Measurements from ENCODE around the gene ABCE1.
"Not testable (repeated sequence)": the region's sequence is repeated elsewhere in the genome, so short reads cannot be mapped to it uniquely, and the experiment has no call there.

Gene ABCE1

GRCh38 chr4:145102619-145103018 lies 4.5 kb downstream of the ABCE1 start:
- DNase-seq (ENCODE audit: low spot score): no peak

DNA sequence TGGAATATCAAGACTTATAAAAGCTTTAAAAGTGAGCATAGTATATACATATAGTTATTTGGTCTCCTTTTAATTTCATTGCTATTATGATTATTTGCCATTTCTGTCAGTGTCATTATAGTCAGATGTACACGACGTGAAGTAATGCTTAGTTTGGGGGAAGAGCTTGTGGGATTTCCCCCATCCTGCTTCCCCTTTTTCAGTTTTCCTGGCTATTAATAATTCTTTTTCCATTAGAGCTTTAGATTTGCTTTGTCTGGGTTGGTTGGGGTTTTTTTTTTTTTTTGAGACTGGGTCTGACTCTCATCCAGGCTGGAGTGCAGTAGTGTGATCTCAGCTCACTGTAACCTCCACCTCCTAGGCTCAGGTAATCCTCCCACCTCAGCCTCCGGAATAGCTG lies 5.4 kb downstream of the ABCE1 start:
- no peak for DNase-seq (ENCODE audit: low spot score)

GRCh38 chr4:145107126-145107525 lies 9.0 kb downstream of the ABCE1 start:
- DNase-seq (ENCODE audit: low spot score): no peak

DNA sequence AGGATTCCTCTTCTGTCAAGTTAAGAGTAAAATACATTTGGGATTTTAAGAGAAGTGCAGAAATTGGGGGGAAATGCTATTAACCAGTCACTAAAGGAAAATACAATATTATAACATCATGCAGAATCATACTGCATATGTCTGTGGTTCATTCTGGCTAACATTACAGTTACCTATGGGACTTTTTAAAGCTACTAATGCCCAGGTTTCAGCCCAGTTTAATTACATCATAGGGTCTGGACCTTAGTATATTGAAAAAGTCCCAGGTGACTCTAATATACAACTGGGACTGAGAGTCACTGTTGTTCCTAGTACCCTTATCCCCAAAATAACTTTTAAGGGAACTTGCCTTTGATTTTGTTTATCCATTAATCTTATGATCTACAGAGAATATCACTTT lies 10.0 kb downstream of the ABCE1 start:
- DNase-seq (ENCODE audit: low spot score): no peak

GRCh38 chr4:145125396-145125795 lies 27.3 kb downstream of the ABCE1 start:
- DNase-seq (ENCODE audit: low spot score): no peak

DNA sequence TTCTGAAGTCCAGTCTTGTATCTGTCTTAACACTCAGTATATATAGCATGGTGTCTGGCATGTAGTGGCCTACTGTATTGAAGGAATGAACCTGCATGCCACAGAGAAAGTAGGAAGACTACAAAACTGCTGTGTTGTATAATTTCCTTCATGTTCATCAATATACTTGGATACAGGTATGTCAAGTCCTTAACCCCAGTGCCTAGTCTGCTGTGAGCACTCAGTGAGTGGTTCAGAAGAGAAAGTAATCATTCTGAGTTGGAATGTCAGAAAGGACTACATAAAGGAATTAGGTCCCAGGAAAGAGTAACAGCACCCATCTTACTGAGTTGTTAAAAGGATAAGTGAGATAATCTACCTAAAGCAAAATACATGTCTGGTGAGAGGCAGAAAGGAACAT lies 32.0 kb downstream of the ABCE1 start:
- DNase-seq (ENCODE audit: low spot score): no peak

- DNase-seq (ENCODE audit: low spot score): no peak
These were observed 32.8 kb downstream of the ABCE1 start for GRCh38 chr4:145130788-145131399.

DNA sequence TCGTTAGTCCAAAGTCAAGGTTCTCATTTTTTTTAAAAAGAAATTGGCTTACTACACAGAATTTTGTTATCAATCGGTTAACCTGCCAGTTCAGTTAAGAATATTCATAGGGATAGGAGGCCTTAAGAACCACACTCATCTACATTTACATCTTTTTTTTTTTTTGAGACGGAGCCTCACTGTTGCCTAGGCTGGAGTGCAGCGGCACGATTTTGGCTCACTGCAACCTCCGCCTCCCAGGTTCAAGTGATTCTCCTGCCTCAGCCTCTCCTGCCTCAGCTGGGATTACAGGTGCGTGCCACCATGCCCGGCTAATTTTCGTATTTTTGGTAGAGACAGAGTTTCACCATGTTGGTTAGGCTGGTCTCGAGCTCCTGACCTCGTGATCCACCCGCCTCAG lies 33.7 kb downstream of the ABCE1 start:
- DNase-seq (ENCODE audit: low spot score): no peak

DNA sequence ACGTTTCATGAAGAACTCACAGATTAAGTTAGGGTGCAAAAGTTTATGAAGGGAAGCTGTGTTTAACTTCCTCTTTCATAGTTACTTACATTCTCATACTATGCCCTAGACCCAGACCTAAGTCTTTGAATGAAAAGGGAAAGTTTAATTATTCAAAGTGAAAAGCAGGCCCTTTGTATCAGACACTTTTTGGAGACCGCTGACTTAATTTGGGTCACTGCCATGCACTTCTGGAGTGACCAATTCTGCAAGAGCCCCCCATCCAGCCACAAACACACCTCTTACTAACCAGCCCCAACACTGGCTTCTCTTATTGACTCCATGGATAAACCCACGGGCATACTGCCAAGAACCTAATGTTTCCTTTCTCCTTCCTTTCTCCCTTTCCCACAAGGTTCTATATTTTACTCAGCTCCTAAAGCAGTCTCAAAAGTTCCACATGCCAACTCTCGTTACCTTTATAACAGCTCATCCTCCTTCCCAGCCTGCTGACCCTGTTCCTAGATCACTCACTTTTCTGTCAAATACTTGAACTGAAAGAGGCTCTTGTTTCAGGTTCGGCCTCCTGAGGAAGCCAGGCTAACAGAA lies 34.5 kb downstream of the ABCE1 start:
- DNase-seq (ENCODE audit: low spot score): peak; percentile 27

- not testable (repeated sequence) for DNase-seq (ENCODE audit: low spot score)
These were observed 38.1 kb downstream of the ABCE1 start for GRCh38 chr4:145136219-145136618.

GRCh38 chr4:145148980-145149379 lies 50.9 kb downstream of the ABCE1 start:
- no peak for DNase-seq (ENCODE audit: low spot score)

DNA sequence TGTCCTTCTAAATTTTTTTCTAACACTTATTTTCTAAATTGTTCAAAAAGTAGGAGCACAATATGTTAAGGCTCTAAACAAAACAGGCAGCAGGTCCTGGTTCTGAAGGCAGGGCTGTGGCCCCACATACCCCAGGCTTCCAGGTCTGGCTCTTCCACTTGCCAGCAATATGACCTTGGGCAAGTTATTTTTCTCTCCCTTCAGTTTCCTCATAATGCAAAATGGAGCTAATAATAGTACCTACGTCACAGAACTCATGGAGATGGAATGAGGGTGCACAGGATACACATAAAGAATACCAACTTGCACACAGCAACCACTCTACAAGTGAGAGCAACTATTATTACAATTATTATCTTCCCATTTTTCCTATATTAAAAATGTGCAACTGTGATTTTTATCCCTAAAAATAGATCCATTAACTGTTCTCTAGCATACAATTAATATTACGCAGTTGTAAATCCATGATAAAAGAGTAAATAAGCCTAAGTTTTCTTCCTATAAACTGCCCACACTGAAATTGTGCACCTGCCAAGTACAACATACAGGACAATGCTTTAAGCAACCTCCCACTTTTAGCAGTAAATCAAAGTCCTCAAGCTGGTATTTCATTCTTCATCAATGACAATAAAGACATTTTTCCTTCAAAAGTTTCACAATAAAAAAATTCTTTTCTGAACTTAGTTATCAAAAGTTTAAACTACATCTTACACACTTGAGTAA lies 55.2 kb downstream of the ABCE1 start:
- DNase-seq (ENCODE audit: low spot score): no peak

- DNase-seq (ENCODE audit: low spot score): no peak
These were observed 55.8 kb downstream of the ABCE1 start for GRCh38 chr4:145153904-145154298.

- DNase-seq (ENCODE audit: low spot score): no peak
These were observed 56.5 kb downstream of the ABCE1 start for GRCh38 chr4:145154573-145154972.

GRCh38 chr4:145155268-145155870 lies 57.3 kb downstream of the ABCE1 start:
- DNase-seq (ENCODE audit: low spot score): no peak

DNA sequence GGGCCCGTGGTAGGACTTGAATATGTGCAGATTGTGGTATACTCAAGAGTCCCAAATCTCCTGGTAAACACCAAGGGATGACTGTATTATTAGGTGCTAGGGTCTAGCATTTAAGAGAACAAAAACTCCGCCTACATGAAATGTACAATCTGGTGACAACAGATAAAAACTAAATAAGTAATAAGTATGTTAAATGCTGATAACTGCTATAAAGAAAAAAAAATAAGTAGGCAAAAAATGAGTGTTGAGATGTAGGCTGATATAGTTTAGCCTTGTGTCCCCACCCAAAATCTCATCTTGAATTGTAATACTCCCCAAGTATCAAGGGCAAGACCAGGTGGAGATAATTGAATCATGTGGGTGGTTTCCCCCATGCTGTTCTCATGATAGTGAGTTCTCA lies 58.9 kb downstream of the ABCE1 start:
- DNase-seq (ENCODE audit: low spot score): no peak

GRCh38 chr4:145161549-145161948 lies 63.4 kb downstream of the ABCE1 start:
- no peak for DNase-seq (ENCODE audit: low spot score)

GRCh38 chr4:145167887-145168286 lies 69.8 kb downstream of the ABCE1 start:
- no peak for DNase-seq (ENCODE audit: low spot score)

DNA sequence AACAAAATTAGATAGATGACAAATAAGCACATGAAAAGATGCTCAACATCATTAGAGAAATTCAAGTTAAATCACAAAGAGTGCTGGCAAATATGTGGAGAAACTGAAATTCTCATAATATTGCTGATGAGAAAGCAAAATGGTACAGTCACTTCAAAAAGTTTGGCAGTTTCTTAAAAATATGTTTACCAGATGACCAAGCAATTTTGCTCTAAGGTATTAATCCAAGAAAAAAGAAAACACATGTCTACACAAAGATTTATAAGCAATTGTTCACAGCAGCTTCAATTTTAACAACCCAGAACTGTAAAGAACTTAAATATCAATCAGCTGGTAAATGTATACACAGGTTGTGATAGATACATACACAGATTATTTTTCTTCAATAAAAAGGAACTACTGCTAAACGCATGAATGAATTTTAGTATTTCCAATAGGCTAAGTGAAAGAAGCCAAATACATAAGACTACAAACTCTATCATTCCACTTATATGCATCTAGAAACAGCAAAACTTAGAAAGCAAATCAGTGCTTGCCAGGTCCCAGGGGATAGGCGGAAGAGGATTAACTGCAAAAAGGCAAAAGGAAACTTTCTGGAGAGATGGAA lies 70.6 kb downstream of the ABCE1 start:
- no peak for DNase-seq (ENCODE audit: low spot score)

- DNase-seq (ENCODE audit: low spot score): no peak
These were observed 72.1 kb downstream of the ABCE1 start for GRCh38 chr4:145170223-145170622.

DNA sequence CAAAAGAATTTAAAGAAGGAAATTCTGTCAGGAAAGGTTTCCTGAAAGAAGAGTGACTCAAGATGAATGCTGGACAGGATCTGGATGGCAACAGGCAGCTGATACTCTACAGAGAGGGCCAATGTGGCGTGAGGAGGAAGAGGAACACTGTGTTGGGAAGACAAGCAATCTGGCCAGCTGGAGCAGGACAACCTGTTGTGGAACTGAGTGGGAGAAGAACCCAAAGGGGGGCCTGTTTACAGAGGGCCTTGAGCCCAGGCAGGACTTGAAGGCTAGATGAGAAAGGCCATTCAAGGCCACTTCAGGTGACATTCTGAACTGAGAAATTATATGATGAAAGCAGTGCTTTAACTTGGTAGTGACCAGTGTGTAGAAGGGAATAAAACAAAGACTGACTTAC lies 73.8 kb downstream of the ABCE1 start:
- no peak for DNase-seq (ENCODE audit: low spot score)

- no peak for DNase-seq (ENCODE audit: low spot score)
These were observed 78.7 kb downstream of the ABCE1 start for GRCh38 chr4:145176641-145177432.
